GM18511 (cell line): ENCODE measurements around the gene MRPL12.

Experiments used
- ATAC-seq: cut with Tn5 transposase; IDR thresholded peaks from one replicate; pipeline ENCODE4 v1.9.1; 2021; ENCODE audit warnings: mild to moderate bottlenecking, moderate library complexity; ENCODE audit not compliant: unreplicated experiment

Gene MRPL12

DNA sequence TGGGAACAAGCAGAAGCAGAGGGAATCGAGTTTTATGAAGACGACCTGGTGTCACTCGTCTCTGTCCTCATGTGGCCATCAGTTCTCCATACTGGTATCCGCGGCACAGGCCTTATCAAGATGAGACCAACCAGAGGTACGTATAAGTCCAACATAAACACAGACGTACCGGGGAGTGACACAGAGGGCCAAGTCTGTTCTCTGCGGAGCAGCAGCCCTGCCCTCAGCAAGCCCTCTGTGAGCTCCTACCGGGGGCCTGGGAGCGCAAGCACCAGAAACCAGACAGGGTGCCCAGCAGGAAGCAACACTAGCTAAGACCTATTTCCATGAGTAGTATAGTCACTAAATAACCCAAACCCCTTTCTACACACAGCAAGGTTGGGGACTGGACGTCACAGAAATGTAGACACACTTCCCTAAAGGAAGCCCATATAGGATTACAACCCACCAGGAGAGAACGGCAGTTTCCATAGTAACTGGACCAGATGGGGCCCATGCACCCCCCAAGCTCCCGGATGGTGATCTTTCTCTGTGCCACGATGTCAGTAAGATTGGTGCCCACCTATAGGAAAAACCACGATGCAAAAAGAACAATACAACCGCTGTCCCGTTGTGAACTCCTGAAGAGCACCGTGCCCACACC lies 20.5 kb upstream of the MRPL12 start:
- ATAC-seq, result no peak

DNA sequence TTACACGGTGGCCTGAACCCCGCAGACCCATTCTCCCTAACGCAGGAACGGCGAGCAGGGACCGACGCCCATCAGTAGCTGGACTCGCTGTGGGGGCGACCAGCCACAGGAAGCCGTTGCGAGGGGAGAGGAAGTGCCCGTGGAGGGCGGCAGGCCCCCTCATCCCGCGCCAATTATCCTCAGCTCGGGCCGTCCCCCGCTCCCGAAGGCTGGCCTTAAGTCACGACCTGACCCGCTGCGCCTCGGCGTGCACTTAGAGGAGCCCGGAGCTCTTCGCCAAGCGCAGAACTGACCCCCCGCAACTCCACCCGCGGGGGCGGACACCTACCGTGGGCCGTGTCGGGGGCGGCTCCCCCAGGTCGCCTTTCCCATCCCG lies 20.0 kb upstream of the MRPL12 start:
- ATAC-seq, result peak; percentile 14

DNA sequence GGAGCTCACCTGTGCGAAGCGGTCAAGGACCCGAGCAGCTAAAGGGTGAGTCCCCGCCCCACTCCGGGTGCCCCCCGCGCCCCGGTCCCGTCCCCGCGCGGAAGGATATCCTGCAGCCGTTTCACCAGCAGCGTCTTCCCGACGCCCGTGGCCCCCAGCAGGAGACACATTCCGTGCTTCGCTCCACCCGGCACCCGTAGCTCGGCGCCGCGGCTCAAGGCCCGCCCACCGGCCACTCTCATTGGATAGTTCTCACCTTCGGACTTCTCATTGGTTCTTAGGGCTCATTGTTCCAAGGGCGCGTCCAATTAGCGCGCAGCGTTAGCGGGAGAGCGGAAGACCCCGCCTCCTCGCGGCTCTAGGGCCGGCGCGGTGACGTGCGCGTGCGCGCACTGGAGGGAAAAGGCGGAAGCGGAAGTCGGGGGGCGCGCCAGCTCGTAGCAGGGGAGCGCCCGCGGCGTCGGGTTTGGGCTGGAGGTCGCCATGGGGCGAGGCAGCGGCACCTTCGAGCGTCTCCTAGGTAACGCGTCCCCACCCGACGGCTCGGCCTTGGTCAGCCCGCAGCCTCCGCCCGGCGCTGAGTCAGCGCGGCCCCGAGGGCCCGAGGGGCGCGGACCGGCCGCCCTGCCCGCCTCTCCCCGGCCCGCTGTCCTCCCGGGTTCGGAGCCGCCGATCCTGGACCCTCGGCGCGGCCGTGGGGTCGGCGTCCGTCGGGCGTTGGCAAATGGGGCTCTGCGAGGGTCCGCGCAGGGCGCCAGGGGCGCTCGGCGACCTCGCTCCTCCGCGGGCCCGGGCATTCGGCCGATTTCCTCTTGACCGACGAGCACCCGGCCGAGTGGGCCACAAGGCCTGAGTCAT lies 19.4 kb upstream of the MRPL12 start, which contains the start of the genes ARL16 and HGS:
Gene ARL16, minus strand, starts transcription at position 214 of the 858 bp plus-strand sequence. Its CDS starts 44 bp downstream, at position 170.
Gene HGS, plus strand, starts transcription at position 428 of the 858 bp plus-strand sequence. Its CDS starts 56 bp downstream, at position 484.
- peak; percentile 94 for ATAC-seq

DNA sequence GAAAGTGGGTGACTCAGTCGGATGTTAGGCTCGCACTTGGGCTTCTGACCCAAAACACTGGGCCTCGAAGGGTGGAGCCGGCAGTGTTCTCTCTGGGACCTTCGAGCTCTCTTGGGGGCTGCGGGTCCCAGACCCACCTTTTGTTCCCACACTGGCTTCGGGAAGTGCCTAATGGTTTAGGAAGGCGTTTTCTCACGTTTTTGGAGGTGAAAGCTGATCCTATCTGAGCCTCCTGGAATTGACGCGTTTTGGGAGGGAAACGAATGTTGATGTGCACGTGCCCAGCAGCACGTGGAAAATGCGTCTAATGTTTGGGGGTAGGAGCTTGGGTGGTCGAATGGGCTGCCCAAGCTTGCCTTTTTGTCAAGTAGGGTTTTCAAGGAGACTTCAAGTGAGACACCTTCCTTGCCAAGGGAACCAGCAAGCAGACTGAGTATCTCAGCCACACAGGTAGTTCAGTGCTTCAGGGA lies 18.7 kb upstream of the MRPL12 start:
- no peak for ATAC-seq

DNA sequence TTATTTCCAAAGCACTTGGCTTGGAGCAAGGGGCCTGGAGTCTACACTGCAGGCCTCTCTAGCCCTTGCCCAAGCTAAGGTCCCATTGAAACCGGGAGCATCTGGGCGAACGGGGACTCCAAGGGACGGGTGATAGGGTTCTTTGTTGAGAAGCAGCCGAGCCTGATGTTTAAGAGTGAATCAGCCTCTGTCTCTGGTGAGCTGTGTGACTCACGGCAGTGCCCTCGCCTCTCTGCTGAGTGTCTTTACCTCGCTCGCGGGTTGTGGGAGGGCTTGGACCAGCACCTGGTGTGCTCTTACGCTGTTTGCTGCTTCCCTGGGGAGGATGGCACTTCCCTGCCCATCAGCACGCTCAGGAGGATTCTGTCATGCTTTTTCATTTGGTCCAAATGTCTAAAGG lies 18.1 kb upstream of the MRPL12 start:
- ATAC-seq, result no peak

DNA sequence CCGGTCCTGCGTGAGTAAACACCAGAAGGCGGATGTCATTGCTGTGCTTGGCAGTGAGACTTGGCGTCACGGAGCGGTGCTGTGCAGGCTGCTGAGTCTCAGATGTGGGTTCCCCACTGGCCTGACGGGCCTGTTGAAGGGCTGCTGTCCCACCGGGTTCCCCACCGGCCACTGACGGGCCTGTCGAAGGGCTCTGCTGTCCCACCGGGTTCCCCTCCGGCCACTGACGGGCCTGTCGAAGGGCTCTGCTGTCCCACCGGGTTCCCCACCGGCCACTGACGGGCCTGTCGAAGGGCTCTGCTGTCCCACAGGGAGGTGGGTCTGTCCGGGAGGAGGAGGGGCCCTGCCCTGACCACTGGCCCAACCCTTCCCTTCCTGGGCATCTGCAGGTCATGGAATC lies 16.6 kb upstream of the MRPL12 start:
- no peak for ATAC-seq

DNA sequence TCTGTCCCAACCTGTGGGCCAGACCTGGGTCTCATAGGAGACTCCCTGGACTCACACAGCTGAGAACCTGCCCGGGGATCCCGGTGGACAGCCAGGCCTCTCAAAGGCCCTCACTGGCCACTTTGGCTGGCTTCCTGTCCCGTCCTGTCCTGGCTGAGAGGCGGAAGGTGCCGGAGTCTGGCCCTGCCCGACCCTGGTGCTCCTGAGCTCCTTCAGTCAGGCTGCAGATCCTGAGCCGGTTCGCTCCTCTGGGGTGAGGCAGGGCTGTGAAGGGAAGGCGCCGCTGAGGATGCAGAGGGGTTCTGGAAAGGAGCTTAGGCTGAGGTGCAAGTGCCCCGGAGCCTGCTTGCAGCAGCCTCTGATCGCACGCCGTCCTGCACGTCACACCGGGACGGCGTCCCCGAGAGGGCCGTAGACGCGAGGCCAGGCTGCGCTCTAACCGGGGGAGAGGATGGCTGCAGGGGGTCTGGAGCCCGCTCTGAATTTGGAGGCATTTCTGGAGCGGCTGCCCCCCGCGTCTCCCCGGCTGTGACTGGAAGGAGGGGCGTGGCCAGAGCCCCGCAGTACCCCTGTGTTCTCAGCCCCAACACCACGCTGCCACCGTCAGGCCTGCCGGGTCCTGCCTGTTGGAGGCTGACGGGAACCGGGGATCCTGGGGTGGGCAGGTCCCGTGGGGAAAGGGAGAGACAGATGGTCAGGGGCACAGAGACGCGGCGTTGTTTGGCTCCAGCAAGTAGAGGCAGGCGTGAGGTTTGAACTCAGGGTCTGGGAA lies 15.2 kb upstream of the MRPL12 start:
- ATAC-seq, result no peak

DNA sequence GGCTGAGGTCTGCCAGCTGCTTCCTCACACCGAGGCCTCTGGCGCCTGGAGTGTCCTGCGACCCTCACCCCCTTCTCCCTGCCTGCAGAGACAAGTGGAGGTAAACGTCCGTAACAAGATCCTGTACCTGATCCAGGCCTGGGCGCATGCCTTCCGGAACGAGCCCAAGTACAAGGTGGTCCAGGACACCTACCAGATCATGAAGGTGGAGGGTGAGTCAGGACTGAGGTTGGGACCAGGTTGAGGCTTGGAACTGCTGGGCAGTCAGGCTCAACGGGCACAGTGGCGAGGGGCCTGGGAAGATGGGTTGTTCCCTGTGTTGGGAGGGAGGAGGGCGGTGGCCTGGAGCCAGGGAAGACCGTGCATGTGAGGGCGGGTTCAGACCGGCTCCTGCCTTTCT lies 14.6 kb upstream of the MRPL12 start:
- no peak for ATAC-seq

DNA sequence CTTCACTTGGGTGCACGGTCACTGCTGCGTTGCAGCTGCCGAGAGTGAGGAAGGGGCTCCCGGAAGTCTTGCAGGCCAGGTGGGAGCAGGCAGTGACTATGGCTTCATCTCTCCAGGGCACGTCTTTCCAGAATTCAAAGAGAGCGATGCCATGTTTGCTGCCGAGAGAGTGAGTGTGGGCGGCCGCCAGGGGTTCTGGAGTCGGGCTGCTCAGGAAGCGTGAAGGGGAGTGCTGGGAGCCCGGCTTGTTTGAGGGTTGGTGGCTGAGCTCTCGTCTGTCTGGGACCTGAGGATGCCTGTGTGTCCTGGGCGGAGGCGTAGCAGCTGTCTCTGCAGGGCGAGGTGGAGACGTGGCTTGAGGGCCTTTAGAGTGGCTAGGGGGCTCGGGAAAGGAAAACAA lies 13.1 kb upstream of the MRPL12 start:
- no peak for ATAC-seq

DNA sequence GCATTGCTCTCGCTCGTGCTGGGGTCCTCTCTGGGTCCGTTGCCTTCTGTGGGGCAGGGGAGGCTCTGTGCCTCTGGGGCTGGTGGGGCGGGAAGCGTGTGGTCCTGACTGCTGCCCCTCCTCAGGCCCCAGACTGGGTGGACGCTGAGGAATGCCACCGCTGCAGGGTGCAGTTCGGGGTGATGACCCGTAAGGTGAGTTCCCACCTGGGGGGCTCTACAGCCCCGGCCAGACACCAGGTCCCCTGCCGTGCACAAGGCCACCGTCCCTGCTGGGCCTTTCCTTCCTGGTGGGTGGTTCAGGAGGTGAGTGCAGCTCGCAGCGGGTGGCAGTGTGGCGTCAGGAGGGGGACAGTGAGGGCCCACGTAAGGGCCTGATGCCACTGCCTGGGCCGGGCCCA lies 12.6 kb upstream of the MRPL12 start:
- no peak for ATAC-seq

DNA sequence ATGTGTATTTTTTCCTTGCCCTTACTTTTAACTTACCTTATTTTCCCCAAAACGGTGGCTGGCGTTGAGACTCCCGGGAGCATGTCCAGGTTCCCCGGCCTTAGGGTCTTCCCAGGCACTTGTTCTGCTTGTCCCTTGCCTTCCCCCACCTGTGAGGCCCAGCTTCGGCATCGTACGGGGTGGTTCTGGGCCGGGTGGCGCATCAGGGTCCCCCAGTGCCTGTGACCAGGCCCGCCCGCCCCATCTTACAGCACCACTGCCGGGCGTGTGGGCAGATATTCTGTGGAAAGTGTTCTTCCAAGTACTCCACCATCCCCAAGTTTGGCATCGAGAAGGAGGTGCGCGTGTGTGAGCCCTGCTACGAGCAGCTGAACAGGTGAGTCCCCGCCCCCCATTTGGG lies 12.0 kb upstream of the MRPL12 start:
- no peak for ATAC-seq

DNA sequence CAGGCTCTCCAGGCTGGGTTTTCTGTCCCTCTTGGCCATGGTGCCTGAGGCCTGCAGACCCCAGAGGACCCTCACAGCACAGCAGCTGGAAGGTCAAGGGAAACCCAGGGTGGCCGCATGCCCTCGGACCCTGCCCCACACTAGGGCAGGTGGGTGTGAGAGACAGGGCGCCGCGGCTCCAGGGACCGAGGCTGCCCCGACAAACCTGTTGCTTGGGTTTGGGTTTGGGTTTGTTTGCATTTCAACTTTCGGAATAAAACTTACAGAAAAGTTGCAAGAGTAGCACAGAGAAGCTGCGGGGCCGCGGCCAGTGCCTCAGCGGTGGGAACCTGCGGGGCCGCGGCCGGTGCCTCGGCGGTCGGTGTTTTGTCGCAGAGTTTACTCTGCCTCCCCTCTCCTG lies 11.6 kb upstream of the MRPL12 start:
- ATAC-seq, result no peak

DNA sequence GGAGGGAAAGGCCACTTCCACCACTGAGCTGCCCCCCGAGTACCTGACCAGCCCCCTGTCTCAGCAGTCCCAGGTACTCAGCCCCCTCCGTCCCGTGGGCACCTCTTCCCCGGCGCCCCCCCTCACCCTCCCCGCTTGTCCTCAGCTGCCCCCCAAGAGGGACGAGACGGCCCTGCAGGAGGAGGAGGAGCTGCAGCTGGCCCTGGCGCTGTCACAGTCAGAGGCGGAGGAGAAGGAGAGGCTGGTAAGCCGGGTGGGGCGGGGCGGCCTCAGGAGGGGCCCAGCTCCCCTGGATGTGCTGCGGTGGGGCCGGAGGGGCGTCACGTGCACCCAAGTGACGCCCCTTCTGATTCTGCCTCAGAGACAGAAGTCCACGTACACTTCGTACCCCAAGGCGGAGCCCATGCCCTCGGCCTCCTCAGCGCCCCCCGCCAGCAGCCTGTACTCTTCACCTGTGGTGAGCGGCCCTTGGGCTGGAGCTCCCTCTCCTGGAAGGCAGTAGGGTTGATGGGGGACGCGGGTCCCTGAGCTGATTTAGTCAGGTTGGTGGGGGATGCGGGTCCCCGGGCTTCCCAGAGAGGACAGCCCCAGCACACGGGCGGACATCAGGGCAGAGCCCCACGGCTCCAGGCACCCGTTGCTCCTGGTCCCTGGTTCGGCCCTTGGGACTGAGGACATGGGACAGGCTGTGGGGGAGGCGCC lies 9.5 kb upstream of the MRPL12 start:
- ATAC-seq, result no peak

DNA sequence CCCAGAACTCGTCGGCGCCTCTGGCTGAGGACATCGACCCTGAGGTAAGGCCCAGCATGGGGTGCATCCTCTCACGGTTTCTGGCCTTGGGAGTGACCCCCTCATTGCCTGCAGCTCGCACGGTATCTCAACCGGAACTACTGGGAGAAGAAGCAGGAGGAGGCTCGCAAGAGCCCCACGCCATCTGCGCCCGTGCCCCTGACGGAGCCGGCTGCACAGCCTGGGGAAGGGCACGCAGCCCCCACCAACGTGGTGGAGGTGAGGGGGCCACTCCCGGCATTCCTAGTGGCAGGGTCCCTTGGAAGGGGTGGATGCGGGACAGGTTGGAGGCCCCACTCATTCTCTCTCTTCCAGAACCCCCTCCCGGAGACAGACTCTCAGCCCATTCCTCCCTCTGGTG lies 8.4 kb upstream of the MRPL12 start:
- no peak for ATAC-seq

DNA sequence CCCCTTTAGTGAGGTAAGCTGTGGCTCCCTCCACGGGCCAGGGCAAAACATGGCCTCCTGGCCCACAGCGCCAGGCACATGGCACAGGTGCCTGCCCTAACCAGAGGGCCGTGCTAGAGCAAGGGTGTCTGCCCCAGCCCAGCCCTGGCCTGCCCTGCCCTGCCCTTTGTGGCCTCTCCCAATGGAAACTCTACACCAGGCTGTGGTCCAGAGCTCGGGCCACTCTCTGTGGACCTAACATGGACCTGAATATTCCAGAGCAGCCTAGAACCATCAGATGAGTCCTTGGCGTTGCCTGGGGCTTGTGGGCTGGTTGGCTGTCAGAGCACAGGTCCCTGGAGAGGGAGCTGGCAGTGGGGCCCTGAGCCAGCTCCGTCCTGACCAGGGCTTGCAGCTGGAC lies 8.0 kb upstream of the MRPL12 start:
- no peak for ATAC-seq

DNA sequence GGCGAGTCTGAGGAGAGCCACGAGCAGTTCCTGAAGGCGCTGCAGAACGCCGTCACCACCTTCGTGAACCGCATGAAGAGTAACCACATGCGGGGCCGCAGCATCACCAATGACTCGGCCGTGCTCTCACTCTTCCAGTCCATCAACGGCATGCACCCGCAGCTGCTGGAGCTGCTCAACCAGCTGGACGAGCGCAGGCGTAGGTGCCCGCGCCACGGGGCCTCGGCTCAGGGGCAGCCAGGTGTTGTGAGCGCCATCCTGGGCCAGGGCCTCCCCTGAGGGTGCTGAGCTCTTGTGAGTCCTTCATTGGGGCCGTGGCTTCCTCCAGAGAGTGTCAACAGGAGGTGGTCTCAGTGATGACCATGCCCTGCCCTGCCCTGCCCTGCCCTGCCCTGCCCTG lies 7.4 kb upstream of the MRPL12 start:
- ATAC-seq, result no peak

DNA sequence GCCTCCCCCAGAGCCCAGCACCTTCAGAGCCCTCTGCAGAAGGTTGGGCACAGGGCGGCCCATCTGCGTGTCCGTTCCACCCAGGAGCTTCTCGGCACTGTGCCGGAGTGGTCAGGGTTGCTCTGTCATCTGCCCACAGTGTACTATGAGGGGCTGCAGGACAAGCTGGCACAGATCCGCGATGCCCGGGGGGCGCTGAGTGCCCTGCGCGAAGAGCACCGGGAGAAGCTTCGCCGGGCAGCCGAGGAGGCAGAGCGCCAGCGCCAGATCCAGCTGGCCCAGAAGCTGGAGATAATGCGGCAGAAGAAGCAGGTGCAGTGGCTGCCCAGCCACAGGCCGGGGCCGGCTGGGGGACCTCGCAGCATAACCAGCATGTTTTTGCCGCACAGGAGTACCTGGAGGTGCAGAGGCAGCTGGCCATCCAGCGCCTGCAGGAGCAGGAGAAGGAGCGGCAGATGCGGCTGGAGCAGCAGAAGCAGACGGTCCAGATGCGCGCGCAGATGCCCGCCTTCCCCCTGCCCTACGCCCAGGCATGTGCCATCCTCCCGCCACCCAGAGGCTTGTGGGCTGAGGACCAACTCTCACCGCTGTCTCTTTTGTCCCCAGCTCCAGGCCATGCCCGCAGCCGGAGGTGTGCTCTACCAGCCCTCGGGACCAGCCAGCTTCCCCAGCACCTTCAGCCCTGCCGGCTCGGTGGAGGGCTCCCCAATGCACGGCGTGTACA lies 6.8 kb upstream of the MRPL12 start:
- no peak for ATAC-seq

DNA sequence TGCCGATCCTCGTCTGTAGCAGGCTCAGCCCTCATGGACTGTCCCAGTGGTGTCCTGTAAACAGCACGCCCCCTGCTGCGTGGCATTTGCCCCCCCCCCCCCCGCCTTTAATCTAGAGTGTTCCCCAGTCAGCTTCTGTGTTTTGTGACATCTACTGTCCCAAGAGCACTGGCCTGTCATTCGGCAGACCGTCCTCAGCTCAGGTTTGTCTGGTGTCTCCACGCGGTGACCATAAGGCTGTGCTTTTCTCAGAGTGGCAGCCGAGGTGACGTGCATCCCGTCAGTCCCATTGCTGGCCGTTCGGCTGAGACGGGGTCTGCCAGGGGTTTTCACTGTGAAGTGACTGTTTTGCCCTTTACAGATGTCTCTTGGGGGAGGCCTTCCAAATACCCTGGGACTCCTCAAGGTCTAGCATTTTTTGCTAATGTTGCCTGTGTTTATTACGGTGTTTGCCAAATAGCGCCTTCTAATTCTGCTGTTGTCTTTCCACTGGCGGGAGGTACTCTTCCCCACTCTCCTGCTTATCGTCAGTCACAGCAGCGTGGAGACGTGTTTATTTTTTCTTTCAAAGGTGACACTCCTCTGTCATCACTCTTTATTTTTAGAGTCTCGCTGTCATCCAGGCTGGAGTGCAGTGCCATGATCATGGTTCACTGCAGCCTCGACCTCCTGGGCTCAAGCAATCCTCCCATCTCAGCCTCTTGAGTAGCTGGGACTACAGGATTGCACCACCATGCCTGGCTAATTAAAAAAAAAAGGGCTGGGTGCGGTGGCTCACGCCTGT lies 5.7 kb upstream of the MRPL12 start:
- no peak for ATAC-seq
